ENCODE measurements around the gene COL7A1. TPM values are rescaled to one million over a fixed set of nuclear protein-coding genes. Genes with fewer than 3 reads are reported as not detected.
"Not testable (repeated sequence)": the region's sequence is repeated elsewhere in the genome, so short reads cannot be mapped to it uniquely, and the experiment has no call there.

The COL7A1 gene
- total and polyA plus RNA-seq, 2 experiments from 2014 or later = 4.0 to 7.9 TPM

GRCh38 chr3:48532271-48532976, 62.7 kb downstream of the COL7A1 start (continued):
- TF ChIP-seq REST (IDR thresholded peaks at IDR 0.05; ENCODE audit: unreplicated experiment) (no peak), ZNF331 (CRISPR knock-in tag; IDR thresholded peaks at IDR 0.05; ENCODE audit: low read depth) (no peak), ZNF114 (CRISPR knock-in tag; IDR thresholded peaks at IDR 0.05) (no peak), NANOG (IDR thresholded peaks at IDR 0.05; ENCODE audit: borderline replicate concordance) (no peak), EZH2 (IDR thresholded peaks at IDR 0.05; ENCODE audit: low read depth, unreplicated experiment) (no peak), ZNF462 (CRISPR knock-in tag; IDR thresholded peaks at IDR 0.05) (no peak)

GRCh38 chr3:48530701-48531100, 64.4 kb downstream of the COL7A1 start:
- not testable (repeated sequence) for H3K27me3 Mint-ChIP-seq (ENCODE audit: insufficient read depth, low read depth, poor library complexity); H3K79me2 ChIP-seq (replicated peaks; ENCODE audit: insufficient read depth); H3K27ac Mint-ChIP-seq; ATAC-seq; H3K4me1 ChIP-seq (ENCODE audit: insufficient read depth); H3K27ac ChIP-seq (ENCODE audit: low read depth); H3K27me3 ChIP-seq (ENCODE audit: insufficient read depth); DNase-seq (ENCODE audit: low spot score); H3K4me1 Mint-ChIP-seq; H3K9me3 Mint-ChIP-seq; H3K4me2 ChIP-seq; H3K4me3 Mint-ChIP-seq; H4K20me1 ChIP-seq (replicated peaks; ENCODE audit: insufficient read depth); H3K4me3 ChIP-seq; H3F3A ChIP-seq (replicated peaks; ENCODE audit: low read depth); H3K36me3 ChIP-seq (ENCODE audit: insufficient read depth); H3K9me2 ChIP-seq (ENCODE audit: insufficient read depth); H2AFZ ChIP-seq
- peaks cover 23% of the 10 kb centered on the region for H3K36me3 Mint-ChIP-seq (ENCODE audit: low read depth)
